NCI-H1436 (cell line): Measurements from ENCODE around the gene FARP2.
"Not testable (repeated sequence)": the region's sequence is repeated elsewhere in the genome, so short reads cannot be mapped to it uniquely, and the experiment has no call there.

Experiments
- DNase-seq: peaks from one replicate; lab custom pipeline; 2025; lab: John Stamatoyannopoulos, UW

FARP2 gene

GRCh38 chr2:241372361-241372992, 16.4 kb downstream of the FARP2 start:
- no peak for DNase-seq

- DNase-seq: no peak
These were observed 17.4 kb downstream of the FARP2 start for GRCh38 chr2:241373446-241373845.

GRCh38 chr2:241373906-241374305, 17.8 kb downstream of the FARP2 start:
- not testable (repeated sequence) for DNase-seq

GRCh38 chr2:241375300-241375699, 19.2 kb downstream of the FARP2 start:
- no peak for DNase-seq

- DNase-seq: no peak
These were observed 20.7 kb downstream of the FARP2 start for GRCh38 chr2:241376808-241377207.

- no peak for DNase-seq
These were observed 22.7 kb downstream of the FARP2 start for GRCh38 chr2:241378816-241379215.

GRCh38 chr2:241379481-241380480, 23.7 kb downstream of the FARP2 start:
- no peak for DNase-seq

GRCh38 chr2:241381872-241382271, 25.8 kb downstream of the FARP2 start:
- DNase-seq: no peak

GRCh38 chr2:241385450-241385849, 29.4 kb downstream of the FARP2 start:
- DNase-seq: not testable (repeated sequence)

GRCh38 chr2:241386519-241386918, 30.4 kb downstream of the FARP2 start:
- no peak for DNase-seq

GRCh38 chr2:241389697-241390096, 33.6 kb downstream of the FARP2 start:
- DNase-seq: no peak

- DNase-seq: no peak
These were observed 34.5 kb downstream of the FARP2 start for GRCh38 chr2:241390301-241391206.

- DNase-seq: no peak
These were observed 36.0 kb downstream of the FARP2 start for GRCh38 chr2:241391892-241392665.

GRCh38 chr2:241392753-241393152, 36.7 kb downstream of the FARP2 start:
- DNase-seq: not testable (repeated sequence)

- DNase-seq: no peak
These were observed 37.6 kb downstream of the FARP2 start for GRCh38 chr2:241393524-241394196.

- DNase-seq: not testable (repeated sequence)
These were observed 40.7 kb downstream of the FARP2 start for GRCh38 chr2:241396809-241397208.

- DNase-seq: no peak
These were observed 44.1 kb downstream of the FARP2 start for GRCh38 chr2:241399941-241400922.

GRCh38 chr2:241408849-241409248, 52.8 kb downstream of the FARP2 start:
- no peak for DNase-seq

GRCh38 chr2:241410739-241411176, 54.7 kb downstream of the FARP2 start:
- DNase-seq: no peak
